Endodermal cell (in vitro differentiated cells): ENCODE data around the gene GRK4. TPM values are rescaled to one million over a fixed set of nuclear protein-coding genes. Genes with fewer than 3 reads are reported as not detected.
A peak's percentile ranks its signal among the peaks of the same experiment; 100 is the strongest.
"Not testable (repeated sequence)": the region's sequence is repeated elsewhere in the genome, so short reads cannot be mapped to it uniquely, and the experiment has no call there.

Source experiments
- DNase-seq: peaks from one replicate; pipeline ENCODE4 v3.0.0-alpha.2; 2017
- H3K27ac ChIP-seq: 2 replicates; pipeline ENCODE4 v1.5.1; 2013; ENCODE audit warnings: mild to moderate bottlenecking, low read depth, low read length, moderate library complexity
- H3K27me3 ChIP-seq: 2 replicates; pipeline ENCODE4 v1.6.1; 2013; ENCODE audit warnings: mild to moderate bottlenecking, low read length, moderate library complexity; ENCODE audit not compliant: insufficient read depth, control insufficient read depth, poor library complexity, severe bottlenecking
- H3K36me3 ChIP-seq: 2 replicates; pipeline ENCODE4 v1.7.0; 2013; ENCODE audit warnings: mild to moderate bottlenecking, low read length, moderate library complexity; ENCODE audit not compliant: control insufficient read depth, insufficient read depth
- H3K4me1 ChIP-seq: one replicate; pipeline ENCODE4 v1.7.0; 2013; ENCODE audit warnings: low read length; ENCODE audit not compliant: control insufficient read depth, insufficient read depth
- H3K4me3 ChIP-seq: 2 replicates; pipeline ENCODE4 v1.5.1; 2013; ENCODE audit warnings: mild to moderate bottlenecking, low read length, moderate library complexity
- H3K9ac ChIP-seq: 2 replicates; pipeline ENCODE4 v1.6.1; 2013; ENCODE audit warnings: mild to moderate bottlenecking, low read length, moderate library complexity; ENCODE audit not compliant: poor library complexity, severe bottlenecking; ENCODE audit errors: extremely low read depth
- H3K9me3 ChIP-seq: 2 replicates; pipeline ENCODE4 v1.6.1; 2013; ENCODE audit warnings: mild to moderate bottlenecking, low read length, moderate library complexity; ENCODE audit not compliant: control insufficient read depth
- H3K27ac Mint-ChIP-seq: 2 replicates; pipeline ENCODE4 v1.8.0; 2020; ENCODE audit warnings: mixed read lengths
- H3K27me3 Mint-ChIP-seq: 2 replicates; pipeline ENCODE4 v1.8.0; 2021; ENCODE audit warnings: mild to moderate bottlenecking, mixed read lengths; ENCODE audit not compliant: insufficient read depth
- H3K36me3 Mint-ChIP-seq: 2 replicates; pipeline ENCODE4 v1.8.0; 2020; ENCODE audit warnings: low read depth, mixed read lengths
- H3K4me1 Mint-ChIP-seq: 2 replicates; pipeline ENCODE4 v1.8.0; 2020; ENCODE audit warnings: mixed read lengths
- H3K4me3 Mint-ChIP-seq: 2 replicates; pipeline ENCODE4 v1.8.0; 2020; ENCODE audit warnings: mild to moderate bottlenecking, moderate library complexity, mixed read lengths
- H3K9me3 Mint-ChIP-seq: 2 replicates; pipeline ENCODE4 v1.8.0; 2020; ENCODE audit warnings: mild to moderate bottlenecking, mixed read lengths
- CTCF ChIP-seq: fragments of 200-600 bp; sonication (generic); conservative IDR thresholded peaks from 2 replicates; pipeline ENCODE4 v1.5.0; 2021; ENCODE audit warnings: antibody characterized with exemption, mild to moderate bottlenecking
- WGBS, 2 experiments: methylation state at CpG; one replicate each; pipeline versions ENCODE4 v1.1.5 to v1.1.7; 2013; ENCODE audit warnings: missing lambda C conversion rate in 2 of 2, mixed read lengths in 1 of 2; ENCODE audit not compliant: insufficient coverage in 1 of 2, insufficient read length in 1 of 2; 5-methylcytosine and 5-hydroxymethylcytosine counted together
- total RNA-seq, 2 donors: library from RNA; stranded (reverse); fragmentation: NEBNext Ultra II Directional in 1 of 2; extraction: Animal tissue kit (Norgen Biotek cat#: 25700) in 1 of 2; gene quantifications; 2 replicates in 1 of 2; 3 replicates in 1 of 2; pipeline ENCODE4 v1.2.1, GENCODE V29; 2021

The GRK4 gene
- total RNA-seq, 2 donors from 2014 or later = 2.8 to 4.2 TPM

GRCh38 chr4:2954358-2955185 is 8.8 kb upstream of the GRK4 start:
- peaks cover 79% of the 10 kb centered on the region for H3K36me3 Mint-ChIP-seq
- H3K36me3 ChIP-seq = peaks cover 85% of the 10 kb centered on the region
- H3K9me3 Mint-ChIP-seq = peaks cover 13% of the 10 kb centered on the region
- H3K27ac Mint-ChIP-seq = no peak overlapping the region
- 91 to 99% methylated on average over 11 to 33 of the region's 33 CpGs for WGBS, 2 experiments
- no peaks in the 10 kb centered on the region for H3K27me3 Mint-ChIP-seq
- H3K27ac ChIP-seq = no peak overlapping the region
- H3K9me3 ChIP-seq = peaks cover 14% of the 10 kb centered on the region
- H3K4me3 ChIP-seq = no peak overlapping the region
- H3K27me3 ChIP-seq = no peaks in the 10 kb centered on the region
- TF ChIP-seq CTCF = peak; percentile 77
- peaks cover 5% of the 10 kb centered on the region for H3K4me1 Mint-ChIP-seq
- DNase-seq = peak; percentile 89
- no peak overlapping the region for H3K4me3 Mint-ChIP-seq
- no peaks in the 10 kb centered on the region for H3K4me1 ChIP-seq
- no peak overlapping the region for H3K9ac ChIP-seq

GRCh38 chr4:2955186-2956044 is 8.0 kb upstream of the GRK4 start:
- H3K36me3 Mint-ChIP-seq = peaks cover 76% of the 10 kb centered on the region
- not testable (repeated sequence) for H3K27ac ChIP-seq, DNase-seq, H3K4me1 Mint-ChIP-seq, H3K27me3 Mint-ChIP-seq, H3K27me3 ChIP-seq, H3K27ac Mint-ChIP-seq, H3K4me1 ChIP-seq, H3K9ac ChIP-seq, H3K4me3 Mint-ChIP-seq
- WGBS, 2 experiments = 97 to 98% methylated on average over 11 to 40 of the region's 44 CpGs
- peak; percentile 21 for TF ChIP-seq CTCF
- peaks cover 13% of the 10 kb centered on the region for H3K9me3 Mint-ChIP-seq
- peak overlapping the region; percentile 54 for H3K4me3 ChIP-seq
- peaks cover 76% of the 10 kb centered on the region for H3K36me3 ChIP-seq
- H3K9me3 ChIP-seq = peaks cover 14% of the 10 kb centered on the region

- Mint-ChIP-seq H3K9me3 (peaks cover 13% of the 10 kb centered on the region), H3K4me1 (peaks cover 16% of the 10 kb centered on the region), H3K4me3 (no peak overlapping the region), H3K27me3 (no peaks in the 10 kb centered on the region), H3K36me3 (peaks cover 51% of the 10 kb centered on the region), H3K27ac (peak overlapping the region; percentile 55)
- no peak overlapping the region for H3K27ac ChIP-seq
- H3K36me3 ChIP-seq = peaks cover 48% of the 10 kb centered on the region
- peaks cover 4% of the 10 kb centered on the region for H3K4me1 ChIP-seq
- DNase-seq = no peak
- no peak overlapping the region for H3K4me3 ChIP-seq
- no peak for TF ChIP-seq CTCF
- H3K9ac ChIP-seq = no peak overlapping the region
- no peaks in the 10 kb centered on the region for H3K27me3 ChIP-seq
- H3K9me3 ChIP-seq = peaks cover 14% of the 10 kb centered on the region
- WGBS, 2 experiments = 86 to 87% methylated on average over 8 to 9 of the region's 9 CpGs
Observed at GRCh38 chr4:2958446-2958845, 4.9 kb upstream of the GRK4 start.

GRCh38 chr4:2960450-2960849 is 2.9 kb upstream of the GRK4 start:
- not testable (repeated sequence) for H3K27me3 Mint-ChIP-seq, H3K4me1 ChIP-seq, H3K27ac ChIP-seq, H3K9me3 Mint-ChIP-seq, DNase-seq, H3K4me3 ChIP-seq, H3K9ac ChIP-seq, H3K4me3 Mint-ChIP-seq, H3K27me3 ChIP-seq, H3K27ac Mint-ChIP-seq
- WGBS, 2 experiments = 87% methylated on average over 3 of the region's 4 CpGs; no CpG with 5 or more reads in 1 of the 2 experiments
- Histone ChIP-seq H3K36me3 (peaks cover 33% of the 10 kb centered on the region), H3K9me3 (peaks cover 13% of the 10 kb centered on the region)
- peaks cover 34% of the 10 kb centered on the region for H3K36me3 Mint-ChIP-seq
- H3K4me1 Mint-ChIP-seq = peaks cover 19% of the 10 kb centered on the region
